ENCODE results near the gene WASL.
A peak's percentile ranks its signal among the peaks of the same experiment; 100 is the strongest.
"Not testable (repeated sequence)": the region's sequence is repeated elsewhere in the genome, so short reads cannot be mapped to it uniquely, and the experiment has no call there.

The WASL gene

GRCh38 chr7:123748734-123749536 is at the start of gene WASL:
WASL (minus strand) TSS chr7:123749003; CDS start chr7:123748734, 269 bp downstream.
- FAIRE-seq: no peak

- peak; percentile 68 for FAIRE-seq
Observed at GRCh38 chr7:123797673-123798531, 49.1 kb upstream of the WASL start.

- FAIRE-seq: no peak
Observed at GRCh38 chr7:123796568-123796967, 47.8 kb upstream of the WASL start.

- FAIRE-seq: no peak
Observed at GRCh38 chr7:123795917-123796316, 47.1 kb upstream of the WASL start.

- not testable (repeated sequence) for FAIRE-seq
Observed at GRCh38 chr7:123795116-123795515, 46.3 kb upstream of the WASL start.

- FAIRE-seq: no peak
Observed at GRCh38 chr7:123792547-123792946, 43.7 kb upstream of the WASL start.

GRCh38 chr7:123791001-123791400 is 42.2 kb upstream of the WASL start:
- FAIRE-seq: no peak

DNA sequence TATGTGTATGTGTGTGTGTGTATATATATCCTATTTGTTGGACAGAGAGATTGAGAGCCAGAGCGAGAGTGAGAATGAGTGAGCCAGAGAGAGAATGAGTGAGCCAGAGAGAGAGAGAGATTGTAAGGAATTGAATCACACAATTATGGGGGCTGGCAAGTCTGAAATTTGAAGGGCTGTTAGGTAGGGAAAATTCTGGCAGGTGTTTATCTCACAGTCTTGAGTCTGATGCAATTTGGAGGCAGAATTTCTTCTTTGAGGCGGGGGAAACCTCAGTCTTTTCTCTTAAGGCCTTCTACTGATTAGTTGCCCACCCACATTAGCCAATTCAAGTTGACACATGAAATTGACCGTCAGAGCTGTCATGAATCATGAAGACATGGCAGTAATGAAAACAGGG is 41.0 kb upstream of the WASL start:
- FAIRE-seq: no peak

DNA sequence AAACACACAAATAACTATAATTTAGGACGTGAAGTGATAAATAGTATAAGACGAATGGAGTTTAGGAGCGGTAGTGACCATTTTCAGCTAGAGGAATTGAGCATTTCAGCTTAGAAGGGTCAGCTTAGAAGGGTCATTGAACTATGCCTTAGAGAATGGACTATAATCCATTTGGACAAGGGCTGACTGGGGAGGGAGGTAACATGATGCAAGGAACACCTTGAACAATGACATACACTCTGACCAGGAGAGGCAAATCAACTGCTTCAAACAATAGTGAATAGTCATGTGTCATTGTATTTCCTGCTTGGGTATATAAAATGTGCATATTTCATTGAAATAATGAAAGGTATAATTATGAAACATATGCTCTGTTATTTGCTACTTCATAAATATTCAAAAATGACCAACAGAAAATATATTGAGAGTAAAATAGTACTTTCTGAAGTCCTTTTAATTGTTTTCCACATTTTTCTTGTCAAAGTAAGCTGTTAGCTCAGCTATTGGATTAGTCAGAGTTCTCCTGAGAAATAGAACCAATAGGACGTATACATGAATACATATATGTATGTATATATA is 40.5 kb upstream of the WASL start:
- FAIRE-seq: no peak

DNA sequence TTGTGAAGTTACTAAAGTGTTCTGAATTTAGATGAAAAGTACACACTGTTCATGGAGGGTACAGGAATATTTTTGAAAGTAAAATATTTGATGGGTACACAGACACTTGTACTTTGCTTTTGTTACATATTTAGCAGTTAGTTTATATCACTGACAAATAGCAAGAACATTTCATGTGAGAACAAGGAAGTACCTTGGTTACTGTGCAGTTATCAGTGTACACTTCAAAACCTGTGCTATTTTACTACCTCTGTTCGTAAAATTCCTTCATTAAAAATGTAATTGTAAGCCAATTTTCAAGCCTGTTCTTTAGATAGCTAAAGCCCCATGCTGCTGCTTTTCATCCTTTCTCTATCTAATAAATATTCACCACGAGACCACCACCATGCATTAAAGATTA is 39.8 kb upstream of the WASL start:
- FAIRE-seq: no peak

DNA sequence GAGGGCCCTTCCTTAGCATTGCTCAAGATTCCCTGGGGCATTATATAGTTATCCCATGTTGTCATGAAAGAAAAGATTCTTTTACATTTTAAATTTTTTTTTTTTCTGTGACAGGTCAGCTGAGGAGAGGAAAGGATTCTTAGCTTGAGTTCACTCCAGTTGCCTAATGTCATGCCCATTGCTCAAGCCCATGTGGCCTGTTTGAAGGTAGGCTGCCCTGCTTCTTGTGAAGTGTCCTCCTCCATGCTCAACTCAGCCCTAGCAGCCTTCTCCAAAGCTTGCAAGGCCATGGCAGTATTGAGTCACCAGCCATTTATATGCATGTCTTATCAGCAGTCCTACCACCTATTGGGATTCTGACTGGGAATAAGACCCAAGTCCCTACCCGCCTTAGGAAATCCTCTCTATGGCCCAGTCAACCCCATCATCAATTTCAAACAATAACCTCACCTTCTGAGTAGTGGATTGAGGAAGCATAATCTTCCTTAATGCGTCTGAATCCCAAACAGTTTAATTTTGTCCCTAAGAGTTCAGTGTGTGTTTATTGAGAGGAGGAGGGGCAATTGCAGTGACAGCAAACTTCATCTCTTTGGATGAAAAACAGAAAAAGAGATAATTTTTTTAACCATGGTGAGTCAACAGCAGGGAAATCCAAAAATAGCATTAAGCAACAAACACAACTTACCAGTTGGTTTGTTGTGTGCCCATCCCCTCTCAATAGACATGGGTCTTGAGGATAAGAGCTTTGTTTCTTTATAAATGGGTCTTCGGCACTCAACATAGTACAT is 38.6 kb upstream of the WASL start:
- no peak for FAIRE-seq

DNA sequence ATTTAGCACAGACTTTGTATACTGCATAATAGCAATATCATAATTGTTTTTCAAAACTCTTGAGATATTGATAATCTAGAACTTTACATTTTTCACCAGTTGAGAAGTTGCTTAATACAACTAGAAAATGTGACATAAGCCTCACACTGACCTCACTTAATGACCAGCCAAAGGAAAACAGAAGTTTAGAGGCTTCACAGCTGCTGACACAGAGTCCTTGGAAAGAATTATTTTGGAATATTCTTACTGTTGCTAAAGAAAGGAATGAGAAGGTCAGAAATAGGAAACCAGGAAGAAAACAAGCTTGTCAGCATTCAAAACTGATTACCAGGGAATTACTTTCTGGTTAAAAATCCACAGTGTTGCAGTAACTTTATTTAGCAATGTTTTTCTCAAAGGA is 35.5 kb upstream of the WASL start:
- no peak for FAIRE-seq

DNA sequence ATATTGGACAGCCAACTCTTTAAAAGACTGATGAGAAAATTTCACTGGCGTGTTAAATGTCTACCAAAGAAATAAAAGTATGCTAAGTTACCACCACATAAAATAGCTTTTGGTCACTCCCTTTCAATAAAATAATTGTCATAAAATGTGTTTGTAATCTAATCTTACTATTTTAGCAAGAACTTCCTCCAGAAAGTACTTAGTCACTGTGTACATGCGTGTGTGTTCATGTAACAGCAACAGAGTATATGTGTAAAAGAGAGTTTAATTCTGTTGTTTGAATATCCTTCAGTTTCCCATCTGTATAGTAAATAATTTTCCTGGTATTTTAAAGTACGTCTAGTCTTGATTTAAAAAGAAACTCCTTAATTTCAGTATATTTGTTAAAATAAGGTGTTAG is 35.0 kb upstream of the WASL start:
- no peak for FAIRE-seq

DNA sequence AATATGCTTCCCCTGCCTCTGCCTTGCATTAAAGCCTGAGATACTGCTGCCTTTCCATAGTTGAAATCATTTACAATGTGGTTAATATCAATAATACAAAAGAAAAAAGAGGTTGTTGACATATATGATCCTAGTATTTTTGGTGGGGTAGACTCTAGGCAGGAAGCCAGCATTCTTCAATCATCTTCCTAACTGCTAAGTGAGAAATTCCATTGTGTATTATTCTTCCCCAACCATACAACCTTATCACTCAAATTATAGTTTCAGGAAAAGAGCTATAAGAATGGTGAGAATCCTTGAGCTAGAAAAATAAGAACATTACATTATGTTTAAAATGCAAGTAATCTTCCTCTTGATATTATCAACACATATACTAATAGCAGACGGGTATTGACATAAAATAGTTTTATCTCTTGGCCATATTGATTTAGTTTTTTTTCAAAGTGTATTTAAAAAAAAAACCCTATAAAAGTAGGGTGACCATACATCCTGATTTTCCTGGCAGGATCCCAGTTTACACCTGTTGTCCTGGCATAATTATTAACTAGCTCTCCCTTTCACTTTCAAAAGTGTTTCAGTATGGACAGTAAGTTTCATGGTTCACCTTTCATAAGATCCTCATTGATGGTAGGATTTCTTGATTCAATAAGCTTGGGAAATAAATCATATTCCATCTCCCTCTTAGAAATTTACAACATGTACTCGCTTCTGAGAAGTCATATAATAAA is 33.4 kb upstream of the WASL start:
- no peak for FAIRE-seq

- not testable (repeated sequence) for FAIRE-seq
Observed at GRCh38 chr7:123780472-123780871, 31.7 kb upstream of the WASL start.

GRCh38 chr7:123774496-123774895 is 25.7 kb upstream of the WASL start:
- FAIRE-seq: no peak

GRCh38 chr7:123773481-123773880 is 24.7 kb upstream of the WASL start:
- no peak for FAIRE-seq

GRCh38 chr7:123772652-123773051 is 23.8 kb upstream of the WASL start:
- FAIRE-seq: no peak

DNA sequence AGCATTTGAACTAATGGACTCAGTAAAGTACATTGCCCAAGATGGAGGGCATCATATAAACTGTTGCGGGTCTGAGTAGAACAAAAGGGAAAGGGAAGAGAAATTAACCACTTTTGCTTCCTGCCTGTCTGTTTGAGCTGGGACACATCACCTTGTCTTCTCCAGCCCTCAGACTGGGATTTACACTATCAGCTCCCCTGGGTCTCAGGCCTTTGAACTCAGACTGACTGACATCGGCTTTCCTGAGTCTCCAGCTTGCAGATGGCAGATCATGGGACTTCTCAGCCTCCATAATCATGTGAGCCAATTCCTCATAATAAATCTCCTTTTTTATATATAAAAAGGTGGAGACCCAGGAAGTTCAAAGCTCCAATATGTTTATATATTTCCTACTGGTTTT is 23.0 kb upstream of the WASL start:
- FAIRE-seq: no peak

DNA sequence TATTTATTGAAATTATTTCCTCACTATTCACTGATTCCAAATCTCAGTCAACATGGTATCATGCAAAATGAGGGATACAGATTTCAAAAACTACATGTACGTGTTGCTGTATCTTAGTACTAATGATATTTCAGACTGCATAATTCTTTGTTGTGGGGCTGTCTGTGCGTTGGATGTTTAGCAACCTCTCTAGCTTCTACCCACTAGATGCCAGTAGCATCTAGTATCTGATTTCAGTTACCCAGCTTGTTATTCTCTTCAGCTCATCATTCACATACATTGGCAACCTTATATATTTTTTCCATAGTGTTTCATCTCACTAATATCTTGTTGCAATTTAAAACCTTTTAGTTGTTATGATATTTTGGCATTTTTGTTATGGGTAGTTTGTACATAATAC is 22.5 kb upstream of the WASL start:
- FAIRE-seq: no peak

DNA sequence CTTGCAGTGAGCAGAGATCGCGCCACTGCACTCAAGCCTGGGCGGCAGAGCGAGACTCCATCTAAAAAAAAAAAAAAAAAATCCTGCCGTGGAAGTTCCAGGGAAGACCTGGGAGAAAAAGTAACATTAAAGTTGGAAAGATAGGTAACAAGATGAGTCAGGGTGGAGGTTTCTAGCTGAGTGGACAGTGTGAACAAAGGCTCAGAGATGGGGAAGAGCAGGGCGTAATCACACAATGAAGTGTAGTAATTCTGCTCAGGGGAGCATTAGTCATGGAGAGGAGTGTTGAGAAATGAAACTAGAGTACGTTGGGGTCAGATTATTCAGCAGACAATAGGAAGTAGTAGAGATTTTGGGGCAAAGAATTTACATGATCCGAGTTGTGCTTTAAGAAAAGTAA is 21.6 kb upstream of the WASL start:
- no peak for FAIRE-seq

- FAIRE-seq: no peak
Observed at GRCh38 chr7:123769371-123769770, 20.6 kb upstream of the WASL start.
